Right lung (tissue), 5 donors: ENCODE data around the gene OSBPL1A. TPM values are rescaled to one million over a fixed set of nuclear protein-coding genes. Genes with fewer than 3 reads are reported as not detected.

ENCODE experiments used
- DNase-seq, 2 donors: peaks; one replicate each; pipeline ENCODE4 v3.0.0-alpha.2; 2013
- polyA plus RNA-seq, 5 donors: library from polyadenylated mRNA; unstranded; fragments of 120-200 nt; gene quantifications; one replicate each; pipeline versions ENCODE4 v1.2.1 to v1.2.3, GENCODE V29; 2013; ENCODE audit warnings: inconsistent platforms in 1 of 5, low replicate concordance in 1 of 5; ENCODE audit not compliant: insufficient read length in 5 of 5, insufficient read depth in 1 of 5

OSBPL1A gene
- polyA plus RNA-seq, 5 donors = 48.6 to 62.6 (median 60.8) TPM

GRCh38 chr18:24346254-24346653, 51.4 kb downstream of the OSBPL1A start:
- DNase-seq = no peak

- DNase-seq = no peak
Measured at GRCh38 chr18:24344509-24344908, 53.1 kb downstream of the OSBPL1A start.

GRCh38 chr18:24342347-24342746, 55.3 kb downstream of the OSBPL1A start:
- DNase-seq = no peak

- DNase-seq = no peak
Measured at GRCh38 chr18:24341361-24341760, 56.3 kb downstream of the OSBPL1A start.

DNA sequence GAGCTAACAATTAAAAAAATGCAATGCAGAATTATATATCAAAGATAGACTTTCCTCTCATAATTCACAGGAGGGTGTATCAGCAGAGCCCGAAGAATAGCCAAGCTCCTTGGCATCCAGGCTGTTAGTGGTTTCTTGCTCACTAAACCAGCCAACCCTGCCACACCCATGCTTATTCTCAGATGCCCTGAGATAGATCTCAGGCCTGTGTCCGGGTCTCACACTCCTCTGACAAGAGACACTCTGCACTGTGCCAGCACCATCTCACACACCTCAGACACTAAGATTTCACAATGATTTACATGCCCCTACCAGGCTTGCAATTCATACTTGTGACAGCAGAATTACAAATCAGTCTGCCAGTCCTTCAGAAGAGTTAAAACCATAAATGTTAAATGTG, 64.5 kb downstream of the OSBPL1A start:
- no peak for DNase-seq

DNA sequence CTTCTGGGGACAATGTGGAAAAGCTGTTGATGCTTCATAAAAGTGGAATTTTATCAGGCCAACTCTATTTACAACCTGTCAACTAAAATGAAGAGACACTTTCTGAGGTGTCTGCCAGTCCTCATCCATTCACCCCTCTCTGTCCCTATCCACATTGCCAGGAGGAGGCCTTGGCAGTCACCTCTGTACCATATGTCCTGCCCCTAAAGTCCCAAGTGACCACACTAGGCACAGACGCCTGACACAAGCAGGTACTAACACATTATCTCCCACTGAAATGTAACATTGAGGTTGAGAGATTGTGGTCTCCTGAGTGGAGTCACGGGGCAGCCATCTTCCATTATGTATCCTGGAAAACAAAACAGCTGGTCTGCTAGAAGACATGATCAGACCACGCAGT, 71.4 kb downstream of the OSBPL1A start:
- DNase-seq = no peak

DNA sequence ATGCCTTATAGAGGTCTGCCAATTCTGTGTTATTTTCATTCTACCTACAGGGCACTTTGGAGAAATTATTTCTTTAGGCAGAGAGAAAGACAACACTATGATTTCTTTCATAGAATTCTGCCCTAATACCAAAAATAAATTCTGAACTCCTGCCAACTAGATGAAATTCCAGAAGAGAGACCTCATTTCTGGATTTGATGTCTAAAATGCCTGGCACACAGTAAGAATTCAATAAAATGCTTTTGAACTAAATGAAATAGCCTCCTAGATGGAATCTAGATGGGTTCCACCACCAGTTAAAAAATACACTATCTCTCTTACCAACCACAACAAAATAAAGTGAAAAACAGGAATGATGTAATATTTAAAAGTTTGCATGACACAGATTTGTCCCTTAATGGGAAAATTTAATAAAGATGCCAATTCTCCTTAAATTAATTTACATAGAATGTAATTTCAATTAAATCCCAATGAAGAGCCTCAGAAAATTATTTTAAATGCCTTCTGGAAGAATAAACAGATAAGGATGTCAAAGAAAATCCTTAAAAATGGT, 75.0 kb downstream of the OSBPL1A start:
- peak in 1 of 2 donors; percentile 1 for DNase-seq

- DNase-seq = no peak
Measured at GRCh38 chr18:24321071-24321470, 76.6 kb downstream of the OSBPL1A start.

DNA sequence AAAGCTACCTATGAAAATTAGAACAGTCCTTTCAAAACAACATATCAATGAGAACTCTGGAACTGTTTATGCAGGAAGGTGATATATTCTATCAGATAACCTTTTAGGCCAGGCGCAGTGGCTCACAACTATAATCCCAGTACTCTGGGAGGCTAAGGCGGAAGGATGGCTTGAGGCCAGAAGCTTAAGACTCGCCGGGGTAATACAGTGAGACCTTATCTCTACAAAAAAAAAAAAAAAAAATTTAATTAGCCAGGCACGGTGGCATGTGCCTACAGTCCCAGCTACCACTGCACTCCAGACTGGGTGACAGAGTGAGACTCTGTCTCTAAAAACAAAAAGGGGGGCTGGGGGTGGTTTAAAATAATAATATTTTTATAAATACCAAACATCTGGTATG, 77.9 kb downstream of the OSBPL1A start:
- DNase-seq = no peak

- no peak for DNase-seq
Measured at GRCh38 chr18:24317370-24317769, 80.3 kb downstream of the OSBPL1A start.

DNA sequence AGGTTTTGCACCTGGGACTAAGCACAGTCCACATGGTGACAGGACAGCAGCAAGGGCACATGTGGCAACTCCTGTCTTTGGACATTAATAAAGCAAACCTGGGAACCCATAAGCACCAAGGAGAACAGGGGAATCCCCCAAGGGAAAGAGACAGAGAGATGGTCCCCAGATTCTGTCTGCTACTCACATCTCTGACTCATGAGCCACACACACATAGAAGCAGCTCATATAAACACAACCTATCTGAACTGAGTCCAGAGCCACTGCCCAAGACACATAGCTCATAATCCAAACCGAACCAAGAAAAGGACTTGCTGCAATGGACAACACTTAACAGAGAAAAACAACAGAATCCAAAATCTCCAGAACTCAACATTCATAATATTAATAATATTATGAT, 82.5 kb downstream of the OSBPL1A start:
- no peak for DNase-seq

DNA sequence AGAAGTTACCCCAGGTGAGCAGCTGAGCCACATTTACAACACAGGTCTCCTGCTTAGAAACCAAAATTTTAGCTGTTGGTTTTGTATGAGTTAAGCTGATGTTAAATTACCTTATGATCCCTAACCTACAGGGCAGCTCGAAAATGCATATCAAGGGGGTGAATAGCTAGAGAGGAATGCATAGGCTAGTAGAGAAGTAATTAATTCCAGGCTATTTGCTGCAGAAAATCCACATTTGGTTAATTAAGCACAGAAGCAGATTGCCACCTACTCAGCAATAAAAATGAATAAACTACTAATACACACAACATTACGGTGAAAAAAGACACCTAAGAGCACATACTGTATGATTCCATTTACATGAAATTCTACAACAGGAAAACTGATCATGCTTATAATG, 91.4 kb downstream of the OSBPL1A start:
- no peak for DNase-seq

GRCh38 chr18:24300703-24301102, 96.9 kb downstream of the OSBPL1A start:
- no peak for DNase-seq

- DNase-seq = no peak
Measured at GRCh38 chr18:24296276-24296675, 101.3 kb downstream of the OSBPL1A start.

- DNase-seq = no peak
Measured at GRCh38 chr18:24293254-24293653, 104.4 kb downstream of the OSBPL1A start.

- DNase-seq = no peak
Measured at GRCh38 chr18:24278591-24278990, 119.0 kb downstream of the OSBPL1A start.

DNA sequence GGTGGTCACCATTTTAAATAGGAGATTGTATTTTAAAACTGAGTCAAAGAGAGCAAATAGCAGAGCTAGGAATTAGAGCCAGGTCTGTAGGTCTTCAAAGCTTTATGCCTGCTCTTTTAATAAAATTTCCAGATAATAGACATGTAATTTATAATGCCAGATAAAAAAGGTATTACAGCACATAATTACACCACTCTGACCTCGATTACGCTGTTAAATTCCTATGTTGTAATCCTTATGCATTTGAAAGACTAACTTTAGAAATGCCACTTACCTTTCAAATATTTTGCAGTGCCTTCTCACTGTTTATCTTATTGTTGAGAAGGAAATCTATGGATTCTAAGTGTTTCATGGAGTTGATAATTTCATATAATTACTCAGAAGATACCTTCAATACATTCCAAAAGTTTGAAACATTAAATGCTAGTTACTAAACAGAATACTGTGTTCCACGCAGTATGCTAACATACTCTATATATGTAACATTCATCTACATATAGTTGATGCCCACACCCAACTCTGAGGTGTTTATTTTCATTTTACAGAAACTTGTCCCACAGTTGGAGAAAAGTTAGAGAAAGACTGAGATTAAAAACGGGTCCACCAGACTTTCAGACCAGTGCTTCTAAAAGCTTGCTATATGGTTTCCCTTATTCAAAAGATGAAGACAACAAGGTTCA, 120.0 kb downstream of the OSBPL1A start:
- no peak for DNase-seq

GRCh38 chr18:24276994-24277393, 120.6 kb downstream of the OSBPL1A start:
- DNase-seq = no peak

DNA sequence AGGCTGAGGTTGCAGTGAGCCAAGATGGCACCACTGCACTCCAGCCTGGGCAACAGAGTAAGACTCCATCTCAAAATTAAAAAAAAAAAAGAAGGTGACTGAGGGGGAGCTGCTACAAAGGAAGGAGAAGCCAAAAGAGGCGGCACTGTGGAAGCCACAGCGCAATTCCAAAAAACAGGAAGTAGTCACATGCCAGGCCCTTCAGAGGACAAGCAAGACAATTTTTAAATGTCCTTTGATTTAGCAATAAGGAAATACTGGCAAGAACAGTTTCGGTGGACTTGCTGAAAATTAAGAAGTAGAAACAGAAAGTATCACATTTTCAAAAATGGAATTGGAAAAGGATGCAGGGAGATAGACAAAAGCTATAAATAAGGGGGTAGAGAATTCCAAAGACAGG, 122.8 kb downstream of the OSBPL1A start:
- DNase-seq = no peak

DNA sequence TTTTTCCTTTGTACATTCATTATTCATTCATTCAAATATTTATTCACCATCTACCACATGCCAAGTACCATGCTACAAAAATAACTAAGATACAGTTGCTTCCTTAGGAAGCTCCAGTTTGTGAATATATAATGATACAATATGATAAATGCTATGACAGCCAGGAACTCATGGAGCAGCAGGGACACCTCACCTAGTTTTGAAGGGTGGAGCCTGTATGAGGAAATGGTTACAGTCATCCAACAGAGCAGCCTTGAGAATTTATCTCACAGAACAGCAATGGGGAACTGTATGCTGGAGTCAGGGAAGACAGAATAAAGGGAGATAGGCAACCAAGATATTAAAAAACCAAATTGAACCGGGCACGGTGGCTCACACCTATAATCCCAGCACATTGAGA, 124.0 kb downstream of the OSBPL1A start:
- DNase-seq = no peak

- DNase-seq = no peak
Measured at GRCh38 chr18:24272229-24272525, 125.4 kb downstream of the OSBPL1A start.

- DNase-seq = peak; percentile 78 to 84
Measured at GRCh38 chr18:24271381-24272228, 126.0 kb downstream of the OSBPL1A start.

DNA sequence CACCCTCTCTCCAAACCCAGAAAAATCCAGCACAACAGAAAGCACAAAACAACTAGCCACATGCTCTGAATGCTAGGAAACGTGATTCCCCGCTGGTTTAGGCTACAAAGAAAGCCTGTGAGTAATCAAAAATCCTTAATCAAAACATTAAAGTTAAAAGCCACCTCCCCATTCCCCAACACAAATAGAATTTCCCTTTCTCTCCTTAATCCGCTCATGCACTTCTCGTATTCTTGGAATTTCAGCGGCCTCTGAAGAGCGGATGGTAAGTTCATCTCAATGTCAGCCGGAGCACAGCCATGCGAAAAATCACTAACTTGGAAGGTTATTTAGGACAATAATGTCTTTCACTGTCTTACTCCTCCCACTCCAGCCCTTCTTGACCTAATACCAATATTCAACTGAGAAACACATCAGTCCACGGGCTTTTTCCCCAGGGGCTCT, 126.7 kb downstream of the OSBPL1A start:
- peak; percentile 12 to 16 for DNase-seq
